Fibroblast of the aortic adventitia (primary cell): ENCODE results near the gene PHLDA1. TPM values are rescaled to one million over a fixed set of nuclear protein-coding genes. Genes with fewer than 3 reads are reported as not detected.

Experiments
- DNase-seq: peaks from one replicate; pipeline ENCODE4 v3.0.0-alpha.2; 2010; ENCODE audit warnings: low read depth
- H3K4me3 ChIP-seq: 2 replicates; pipeline ENCODE4 v1.5.1; 2011; ENCODE audit warnings: low read depth, mild to moderate bottlenecking, control low read depth, low read length, moderate library complexity
- total RNA-seq: library from RNA; depleted of rRNA; stranded (reverse); fragments of >200 nt; gene quantifications from 2 replicates; pipeline ENCODE4 v1.2.3, GENCODE V29; 2012; ENCODE audit warnings: low replicate concordance
- TF ChIP-seq, protein P1 (sequence below): IDR thresholded peaks from 2 replicates; pipeline ENCODE4 v1.5.1; 2011; ENCODE audit warnings: mild to moderate bottlenecking, low read length, control low read depth, inconsistent platforms; ENCODE audit not compliant: insufficient read depth

Gene PHLDA1
- 27.9 and 202 TPM in 2 replicates for total RNA-seq

DNA sequence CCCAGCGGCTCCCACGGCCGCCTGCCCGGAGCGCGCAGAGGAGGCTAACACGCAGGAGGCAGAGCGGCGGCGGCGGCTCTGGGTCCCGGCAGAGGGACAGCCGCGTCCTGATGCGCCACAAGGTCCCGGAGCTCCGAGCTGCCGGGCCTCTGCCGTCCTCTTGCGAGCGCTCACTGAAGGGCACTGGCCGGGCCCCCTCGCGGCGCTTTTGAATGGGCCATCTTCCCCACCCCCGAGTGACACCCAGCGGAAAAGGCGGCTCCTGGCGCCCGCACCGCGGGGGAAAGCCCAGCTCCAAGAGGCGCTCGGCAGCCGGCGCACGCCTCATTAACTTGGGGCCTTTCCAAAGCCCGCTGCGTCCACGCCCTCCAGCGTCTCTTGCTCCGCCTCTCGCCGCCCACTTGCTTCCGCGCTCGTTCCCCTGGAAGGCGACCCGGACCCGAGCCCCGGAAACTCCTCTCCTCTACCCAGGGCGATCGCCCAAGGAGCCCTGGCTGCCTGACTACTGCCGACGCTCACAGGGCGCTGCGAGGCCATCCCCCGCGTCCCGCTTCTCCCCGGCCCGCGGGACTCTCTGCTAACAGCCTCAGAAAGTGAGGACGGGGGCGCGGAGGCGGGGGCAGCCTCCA is at the start of gene PHLDA1:
Gene PHLDA1 (minus strand): TSS at position 363 of the 629 bp plus-strand sequence.
- TF ChIP-seq, protein P1, sequence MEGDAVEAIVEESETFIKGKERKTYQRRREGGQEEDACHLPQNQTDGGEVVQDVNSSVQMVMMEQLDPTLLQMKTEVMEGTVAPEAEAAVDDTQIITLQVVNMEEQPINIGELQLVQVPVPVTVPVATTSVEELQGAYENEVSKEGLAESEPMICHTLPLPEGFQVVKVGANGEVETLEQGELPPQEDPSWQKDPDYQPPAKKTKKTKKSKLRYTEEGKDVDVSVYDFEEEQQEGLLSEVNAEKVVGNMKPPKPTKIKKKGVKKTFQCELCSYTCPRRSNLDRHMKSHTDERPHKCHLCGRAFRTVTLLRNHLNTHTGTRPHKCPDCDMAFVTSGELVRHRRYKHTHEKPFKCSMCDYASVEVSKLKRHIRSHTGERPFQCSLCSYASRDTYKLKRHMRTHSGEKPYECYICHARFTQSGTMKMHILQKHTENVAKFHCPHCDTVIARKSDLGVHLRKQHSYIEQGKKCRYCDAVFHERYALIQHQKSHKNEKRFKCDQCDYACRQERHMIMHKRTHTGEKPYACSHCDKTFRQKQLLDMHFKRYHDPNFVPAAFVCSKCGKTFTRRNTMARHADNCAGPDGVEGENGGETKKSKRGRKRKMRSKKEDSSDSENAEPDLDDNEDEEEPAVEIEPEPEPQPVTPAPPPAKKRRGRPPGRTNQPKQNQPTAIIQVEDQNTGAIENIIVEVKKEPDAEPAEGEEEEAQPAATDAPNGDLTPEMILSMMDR: peak; percentile 60
- peak; percentile 98 for DNase-seq
- peak within 1 kb of the TSS; percentile 97 for H3K4me3 ChIP-seq

- TF ChIP-seq, protein P1: no peak
- H3K4me3 ChIP-seq: no peak overlapping the region
- no peak for DNase-seq
Observed at GRCh38 chr12:76080729-76081415, 49.3 kb upstream of the PHLDA1 start.

DNA sequence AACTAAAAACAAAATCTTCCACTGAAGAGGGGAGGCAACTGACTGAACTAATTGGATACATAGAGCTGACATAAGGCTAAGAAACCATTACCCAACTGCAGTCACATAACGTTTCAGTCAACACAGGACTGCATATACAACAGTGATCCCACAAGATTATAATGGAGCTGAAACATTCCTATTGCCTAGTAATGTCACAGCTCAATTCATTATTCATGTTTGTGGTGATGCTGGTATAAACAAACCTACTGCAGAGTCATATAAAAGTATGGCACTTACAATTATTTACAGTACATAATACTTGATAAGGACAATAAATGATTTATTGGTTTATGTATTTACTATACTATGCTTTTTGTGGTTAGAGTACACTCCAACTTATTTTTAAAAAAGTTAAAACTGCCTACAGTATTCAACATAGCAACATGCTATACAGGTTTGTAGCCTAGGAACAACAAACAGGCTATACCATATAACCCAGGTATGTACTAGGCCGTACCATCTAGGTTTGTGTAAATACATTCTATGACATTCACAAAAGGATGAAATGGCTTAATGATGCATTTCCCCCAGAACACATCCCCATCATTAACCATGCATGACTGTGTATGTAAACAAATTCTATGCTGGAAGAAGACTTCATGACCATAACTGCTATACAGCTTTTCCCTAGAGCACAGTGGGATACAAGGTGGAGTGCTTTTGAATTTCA is 48.6 kb upstream of the PHLDA1 start:
- no peak for DNase-seq
- TF ChIP-seq, protein P1: no peak
- no peak overlapping the region for H3K4me3 ChIP-seq

DNA sequence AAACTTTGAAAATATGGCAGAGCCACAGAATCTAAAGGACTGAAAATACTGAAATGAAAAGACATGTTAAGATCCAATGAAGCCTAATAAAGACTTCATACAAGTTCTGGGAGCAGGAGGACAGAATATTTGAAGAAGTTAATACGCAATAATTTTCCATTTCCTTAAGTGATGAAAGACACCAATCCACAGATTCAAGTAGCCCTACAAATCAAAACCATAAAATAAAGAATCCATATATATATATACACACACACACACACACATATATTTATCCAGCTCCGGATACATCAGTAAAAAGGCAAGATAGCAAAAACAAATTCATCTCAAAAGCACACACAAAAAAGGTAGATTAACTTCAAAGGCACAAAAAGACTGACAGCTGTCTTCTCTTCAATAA is 47.2 kb upstream of the PHLDA1 start:
- TF ChIP-seq, protein P1: no peak
- DNase-seq: no peak
- no peak overlapping the region for H3K4me3 ChIP-seq

DNA sequence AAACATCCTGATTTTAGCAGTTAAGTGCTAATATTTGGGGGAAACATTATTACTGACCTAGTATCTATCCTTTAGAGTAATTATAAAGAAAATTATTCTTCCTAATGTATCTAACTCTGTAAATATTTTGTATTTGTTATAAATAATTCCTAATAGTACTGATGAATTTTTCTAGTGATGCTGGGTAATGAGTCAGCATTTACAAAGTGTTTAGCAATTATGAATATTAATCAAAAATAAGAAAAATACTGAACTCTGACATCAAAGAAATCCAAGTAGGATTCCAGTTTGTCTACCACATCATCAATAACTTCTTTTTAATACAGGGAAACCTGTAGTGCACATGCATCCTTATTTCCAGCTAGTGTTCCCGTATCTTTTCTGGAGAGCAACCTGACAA is 43.9 kb upstream of the PHLDA1 start:
- TF ChIP-seq, protein P1: no peak
- H3K4me3 ChIP-seq: no peak overlapping the region
- no peak for DNase-seq

GRCh38 chr12:76074701-76075336 is 43.2 kb upstream of the PHLDA1 start:
- DNase-seq: no peak
- TF ChIP-seq, protein P1: no peak
- no peak overlapping the region for H3K4me3 ChIP-seq
